H1 (cell line): ENCODE results near the gene VMP1. TPM values are rescaled to one million over a fixed set of nuclear protein-coding genes. Genes with fewer than 3 reads are reported as not detected.

ENCODE experiments used
- BACH1 ChIP-seq: IDR thresholded peaks from 2 replicates; pipeline ENCODE4 v1.6.1; 2012; ENCODE audit warnings: low read length, improper control_type of control experiment
- CBX8 ChIP-seq: fragments of 300-800, 300-1000 bp; sonication (generic); IDR thresholded peaks from 2 replicates; pipeline ENCODE4 v1.7.1; 2016; ENCODE audit warnings: low read depth, low read length, borderline replicate concordance
- TAF7 ChIP-seq: optimal IDR thresholded peaks from 2 replicates; pipeline ENCODE3; 2011; ENCODE audit warnings: low read depth, mild to moderate bottlenecking, inconsistent platforms, low read length, moderate library complexity, borderline replicate concordance
- polyA plus RNA-seq, 7 experiments: library from polyadenylated mRNA; depleted of rRNA in 3 of 7; stranded (reverse) in 5 of 7; unstranded in 2 of 7; fragments of >200 nt in 5 of 7; fragments of 200-250 nt in 2 of 7; gene quantifications; 1 replicate in 5 of 7; 2 replicates in 1 of 7; 4 replicates in 1 of 7; pipeline versions ENCODE4 v1.2.1 to v1.2.3, GENCODE V29; 2011 to 2013; ENCODE audit warnings: missing spikeins in 2 of 7, mixed read lengths in 2 of 7
- total RNA-seq: library from RNA; stranded (reverse); fragmentation: NEBNext Ultra II Directional; extraction: Animal tissue kit (Norgen Biotek cat#: 25700); gene quantifications from 2 replicates; pipeline ENCODE4 v1.2.1, GENCODE V29; 2021
- TF ChIP-seq, protein P1 (sequence below): IDR thresholded peaks from 2 replicates; pipeline ENCODE4 v1.6.1; 2011; ENCODE audit warnings: low read depth, mild to moderate bottlenecking, low read length; ENCODE audit not compliant: insufficient read depth

Gene VMP1
- total and polyA plus RNA-seq, 2 of the 8 experiments (the other 6 are each of a cell fraction or from before 2014, with no cell fraction given), result 45.0 to 92.7 TPM

DNA sequence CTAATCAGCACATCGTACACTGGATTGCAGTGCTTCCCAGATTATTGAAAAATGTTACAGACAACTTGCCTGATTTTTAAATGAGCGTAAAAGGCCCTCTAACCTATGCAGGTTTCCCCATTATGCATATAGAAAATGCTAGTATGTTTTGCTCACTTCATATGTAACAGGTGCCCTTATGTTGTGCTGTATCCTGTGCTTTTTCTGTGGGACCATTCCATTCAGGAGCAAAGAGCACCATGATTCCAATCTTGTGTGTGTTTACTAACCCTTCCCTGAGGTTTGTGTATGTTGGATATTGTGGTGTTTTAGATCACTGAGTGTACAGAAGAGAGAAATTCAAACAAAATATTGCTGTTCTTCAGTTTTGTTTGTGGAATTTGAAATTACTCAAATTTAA, 13.1 kb upstream of the VMP1 start (continued):
- TF ChIP-seq BACH1 (no peak), CBX8 (no peak), TAF7 (no peak)
- TF ChIP-seq, protein P1, sequence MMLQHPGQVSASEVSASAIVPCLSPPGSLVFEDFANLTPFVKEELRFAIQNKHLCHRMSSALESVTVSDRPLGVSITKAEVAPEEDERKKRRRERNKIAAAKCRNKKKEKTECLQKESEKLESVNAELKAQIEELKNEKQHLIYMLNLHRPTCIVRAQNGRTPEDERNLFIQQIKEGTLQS, result no peak
